Measurements from ENCODE around the gene MAP3K19. TPM values are rescaled to one million over a fixed set of nuclear protein-coding genes. Genes with fewer than 3 reads are reported as not detected.

MAP3K19 gene
- total and polyA plus RNA-seq, 2 of the 8 experiments (the other 6 are each of a cell fraction or from before 2014, with no cell fraction given): not detected

GRCh38 chr2:134988994-134989605, 58.1 kb downstream of the MAP3K19 start:
- WGBS, 2 experiments (ENCODE audit: extremely low coverage in 1 of 2, insufficient coverage in 1 of 2, insufficient read length in 1 of 2, insufficient replicate concordance in 2 of 2, low coverage in 1 of 2, low lambda C conversion rate in 2 of 2, missing lambda C conversion rate in 1 of 2): 29% methylated on average over 3 of the region's 3 CpGs; no CpG with 5 or more reads in 1 of the 2 experiments
- no peak overlapping the region for H2BK120ac ChIP-seq (replicated peaks; ENCODE audit: low read depth, low read length)
- H4K8ac ChIP-seq (ENCODE audit: extremely low read depth, insufficient read depth, low read length): no peak overlapping the region
- no peaks in the 10 kb centered on the region for H3K23me2 ChIP-seq (ENCODE audit: low read depth, low read length)
- no peaks in the 10 kb centered on the region for H4K20me1 ChIP-seq (replicated peaks in 1 of 2; ENCODE audit: control insufficient read depth in 1 of 2, insufficient read depth in 2 of 2, low read length in 2 of 2)
- no peaks in the 10 kb centered on the region for H3K9me3 ChIP-seq (ENCODE audit: insufficient read depth in 2 of 2, low read depth in 1 of 2, low read length in 1 of 2)
- no peaks in the 10 kb centered on the region for H3K36me3 ChIP-seq (ENCODE audit: control insufficient read depth in 2 of 4, insufficient read depth in 4 of 4, low read length in 3 of 4)
- H3K23ac ChIP-seq (ENCODE audit: insufficient read length): no peak overlapping the region
- no peak overlapping the region for H3K9ac ChIP-seq (replicated peaks in 1 of 4; ENCODE audit: extremely low read depth in 1 of 4, low read depth in 3 of 4, low read length in 3 of 4)
- no peak overlapping the region for H2BK12ac ChIP-seq (ENCODE audit: low read depth, low read length)
- no peaks in the 10 kb centered on the region for H3K27me3 ChIP-seq (replicated peaks in 1 of 4; ENCODE audit: control insufficient read depth in 3 of 4, extremely low read depth in 1 of 4, insufficient read depth in 3 of 4, low read length in 3 of 4)
- no peak overlapping the region for H3K27ac ChIP-seq (ENCODE audit: low read depth, low read length)
- DNase-seq (ENCODE audit: low read depth in 1 of 2, low spot score in 2 of 2) (no peak), FAIRE-seq (peak; percentile 87)
- H3K4me2 ChIP-seq (ENCODE audit: insufficient read depth in 1 of 2, low read depth in 2 of 2, low read length in 2 of 2): no peak overlapping the region
- H3K4ac ChIP-seq (replicated peaks; ENCODE audit: insufficient read length, low read depth, low read length): no peak overlapping the region
- H3K56ac ChIP-seq (replicated peaks; ENCODE audit: insufficient read length, low read depth, low read length): no peak overlapping the region
- H2BK15ac ChIP-seq (ENCODE audit: low read length): no peak overlapping the region
- ChIA-PET POLR2A (ENCODE audit: partially characterized antibody) (no interaction called here), CTCF (ENCODE audit: partially characterized antibody) (interaction anchor here (0.5 to 2.8 kb wide), 25 partner anchors 9 to 1393 kb away, joined by 3 to 14 read pairs (median 4); no protein-coding TSS in a partner anchor)
- H3K79me1 ChIP-seq (ENCODE audit: low read depth, low read length): no peaks in the 10 kb centered on the region
- H2BK20ac ChIP-seq (ENCODE audit: low read length): no peak overlapping the region
- no peak overlapping the region for H4K91ac ChIP-seq (replicated peaks; ENCODE audit: insufficient read length, low read length)
- no peak overlapping the region for H3K14ac ChIP-seq (ENCODE audit: insufficient read length)
- no peak overlapping the region for H4K5ac ChIP-seq (ENCODE audit: insufficient read length, low read depth, low read length)
- no peaks in the 10 kb centered on the region for H3K4me1 ChIP-seq (replicated peaks in 1 of 4; ENCODE audit: control insufficient read depth in 3 of 4, insufficient read depth in 4 of 4, low read length in 3 of 4)
- H3K18ac ChIP-seq (ENCODE audit: extremely low read depth, low read length): no peak overlapping the region
- no peak overlapping the region for H2AFZ ChIP-seq (ENCODE audit: low read length)
- no peaks in the 10 kb centered on the region for H3K79me2 ChIP-seq (ENCODE audit: control insufficient read depth in 1 of 2, insufficient read depth in 2 of 2, low read length in 2 of 2)
- TF ChIP-seq CTCF (IDR thresholded peaks at IDR 0.05; ENCODE audit: control extremely low read depth in 1 of 3, insufficient read depth in 1 of 3, low read depth in 1 of 3, low read length in 3 of 3): peak in 1 of 3 experiments; percentile 46; a peak in 2 of 4 replicates
- TF ChIP-seq FOSL1 (IDR thresholded peaks at IDR 0.05; ENCODE audit: insufficient read depth, low read depth, low read length): no peak
- peak; percentile 59 to 61 for TF ChIP-seq RAD21 (IDR thresholded peaks at IDR 0.05 in 1 of 2, conservative IDR thresholded peaks at IDR 0.05 in 1 of 2; ENCODE audit: low read depth in 2 of 2, low read length in 2 of 2)
- H2BK5ac ChIP-seq (ENCODE audit: low read depth, low read length): no peak overlapping the region
- H2AK5ac ChIP-seq (ENCODE audit: low read depth, low read length): no peak overlapping the region
- no peak overlapping the region for H3K4me3 ChIP-seq (ENCODE audit: extremely low read depth in 1 of 4, insufficient read depth in 2 of 4, low read depth in 3 of 4, low read length in 4 of 4)

Data from H1 (cell line).